Aorta (tissue), 5 donors: ENCODE results near the gene PCDHA8. TPM values are rescaled to one million over a fixed set of nuclear protein-coding genes. Genes with fewer than 3 reads are reported as not detected.
A peak's percentile ranks its signal among the peaks of the same experiment; 100 is the strongest.
"Not testable (repeated sequence)": the region's sequence is repeated elsewhere in the genome, so short reads cannot be mapped to it uniquely, and the experiment has no call there.

Experiments used
- ATAC-seq: fragments of 200-7000 bp; cut with Tn5 transposase; one replicate; pipeline ENCODE4 v1.9.1; 2022; ENCODE audit warnings: moderate library complexity; ENCODE audit not compliant: low FRiP score
- DNase-seq, 2 donors: peaks; one replicate each; pipeline ENCODE4 v3.0.0-alpha.2; 2020
- H3K27ac ChIP-seq, 2 donors: one replicate each; pipeline ENCODE4 v1.5.1; 2013; ENCODE audit warnings: low read length in 2 of 2, mild to moderate bottlenecking in 2 of 2, moderate library complexity in 2 of 2, control low read depth in 1 of 2, inconsistent platforms in 1 of 2, low read depth in 1 of 2
- H3K27me3 ChIP-seq, 2 donors: one replicate each; pipeline ENCODE4 v1.6.1; 2013; ENCODE audit warnings: control low read depth in 1 of 2, low read length in 1 of 2, mild to moderate bottlenecking in 1 of 2, moderate library complexity in 1 of 2; ENCODE audit not compliant: insufficient read depth in 2 of 2, control insufficient read depth in 1 of 2
- H3K36me3 ChIP-seq, 2 donors: one replicate each; pipeline ENCODE4 v1.6.1; 2013; ENCODE audit warnings: control low read depth in 1 of 2, low read length in 1 of 2, mild to moderate bottlenecking in 1 of 2; ENCODE audit not compliant: insufficient read depth in 2 of 2, control insufficient read depth in 1 of 2
- H3K4me1 ChIP-seq, 2 donors: one replicate each; pipeline ENCODE4 v1.6.1; 2013; ENCODE audit warnings: low read length in 2 of 2, control low read depth in 1 of 2, mild to moderate bottlenecking in 1 of 2, moderate library complexity in 1 of 2; ENCODE audit not compliant: insufficient read depth in 2 of 2, control insufficient read depth in 1 of 2
- H3K4me3 ChIP-seq, 2 donors: one replicate each; pipeline ENCODE4 v1.5.1; 2013; ENCODE audit warnings: low read length in 2 of 2, control low read depth in 1 of 2, mild to moderate bottlenecking in 1 of 2
- H3K9me3 ChIP-seq: one replicate; pipeline ENCODE4 v1.6.1; 2013; ENCODE audit warnings: mild to moderate bottlenecking, low read length; ENCODE audit not compliant: control insufficient read depth
- WGBS, 2 donors: extraction: QIAGEN DNeasy Blood & Tissue Kit; methylation state at CpG; one replicate each; pipeline ENCODE4 v1.1.7; 2013; 5-methylcytosine and 5-hydroxymethylcytosine counted together
- intact Hi-C, 2 donors: fragments of 100-400 bp; cut with DNase I; formaldehyde crosslinking; loops; one replicate each; pipeline versions ENCODE4 v1.14.2 to v1.15.0; 2022
- polyA plus RNA-seq, 2 donors: library from polyadenylated mRNA; stranded (reverse); fragments of 200-250 nt; gene quantifications; one replicate each; pipeline ENCODE4 v1.2.3, GENCODE V29; 2013
- total RNA-seq, 2 donors: library from RNA; stranded (reverse); fragmentation: NEBNext Ultra II Directional; extraction: Animal tissue kit (Norgen Biotek cat#: 25700); gene quantifications; one replicate each; pipeline ENCODE4 v1.2.1, GENCODE V29; 2021
- donor health status: healthy with polysubstance abuse.
- donor health status: Bipolar disorder and iron deficiency.
- donor health status: DM: no; HTN: no; CAD: no.
- donor health status: DM: no; HTN: no; CAD: no.
- donor health status: DM: yes; HTN: yes; CAD: no.

PCDHA8 gene
- total and polyA plus RNA-seq, 4 donors, result 0.16 to 0.36 TPM; not detected in 2

- H3K27me3 ChIP-seq, H3K4me1 ChIP-seq, H3K36me3 ChIP-seq, ATAC-seq, H3K4me3 ChIP-seq, intact Hi-C loops, H3K27ac ChIP-seq: not testable (repeated sequence)
- WGBS, 2 donors, result 39 to 42% methylated on average over 48 of the region's 48 CpGs
- DNase-seq, result peak in 1 of 2 donors; percentile 59
- H3K9me3 ChIP-seq, result peaks cover 15% of the 10 kb centered on the region
Observed at GRCh38 chr5:140822969-140823368, 18.0 kb upstream of the PCDHA8 start.

- H3K9me3 ChIP-seq, result peaks cover 19% of the 10 kb centered on the region
- H3K4me1 ChIP-seq, result no peaks in the 10 kb centered on the region
- H3K36me3 ChIP-seq, result no peaks in the 10 kb centered on the region
- H3K27me3 ChIP-seq, result no peaks in the 10 kb centered on the region
- H3K27ac ChIP-seq, result no peak overlapping the region
- H3K4me3 ChIP-seq, result no peak overlapping the region
- DNase-seq (no peak), ATAC-seq (no peak)
- intact Hi-C loops, result no loop called here
- WGBS, 2 donors, result 45 to 47% methylated on average over 32 to 38 of the region's 38 CpGs
Observed at GRCh38 chr5:140823475-140823874, 17.5 kb upstream of the PCDHA8 start.

- Histone ChIP-seq H3K27me3 (no peaks in the 10 kb centered on the region), H3K4me1 (no peaks in the 10 kb centered on the region), H3K27ac (no peak within 1 kb of the TSS), H3K4me3 (peak within 1 kb of the TSS in 1 of 2 donors; percentile 22), H3K9me3 (peaks cover 27% of the 10 kb centered on the region), H3K36me3 (no peaks in the 10 kb centered on the region)
- 10 to 17% methylated on average over 27 of the region's 27 CpGs for WGBS, 2 donors
- intact Hi-C loops, result no loop called here
- ATAC-seq, result no peak
- DNase-seq, result no peak
Observed at GRCh38 chr5:140827704-140828361, 13.2 kb upstream of the PCDHA8 start, which contains the start of gene PCDHA6. TSS of gene PCDHA6 (plus strand) at chr5:140827960. CDS start at chr5:140828092, 132 bp downstream.

- peaks cover 24% of the 10 kb centered on the region for H3K9me3 ChIP-seq
- intact Hi-C loops, result no loop called here
- 9 to 15% methylated on average over 18 of the region's 18 CpGs for WGBS, 2 donors
- no peaks in the 10 kb centered on the region for H3K27me3 ChIP-seq
- ATAC-seq, result no peak
- DNase-seq, result no peak
- no peak overlapping the region for H3K27ac ChIP-seq
- no peak overlapping the region for H3K4me3 ChIP-seq
- H3K36me3 ChIP-seq, result no peaks in the 10 kb centered on the region
- no peaks in the 10 kb centered on the region for H3K4me1 ChIP-seq
Observed at GRCh38 chr5:140828362-140828737, 12.6 kb upstream of the PCDHA8 start.

GRCh38 chr5:140829511-140830501 is 11.2 kb upstream of the PCDHA8 start:
- H3K27me3 ChIP-seq, H3K4me1 ChIP-seq, ATAC-seq, DNase-seq, H3K36me3 ChIP-seq, H3K27ac ChIP-seq, intact Hi-C loops, H3K4me3 ChIP-seq: not testable (repeated sequence)
- 31 to 34% methylated on average over 88 to 106 of the region's 106 CpGs for WGBS, 2 donors
- peaks cover 20% of the 10 kb centered on the region for H3K9me3 ChIP-seq

GRCh38 chr5:140833993-140834392 is 7.0 kb upstream of the PCDHA8 start, which contains the start of gene PCDHA7:
TSS of gene PCDHA7 (plus strand) at chr5:140834269. CDS start at chr5:140834384, 115 bp downstream.
- intact Hi-C loops, result no loop called here
- DNase-seq, result no peak
- Histone ChIP-seq H3K27me3 (no peaks in the 10 kb centered on the region), H3K36me3 (no peaks in the 10 kb centered on the region), H3K27ac (no peak within 1 kb of the TSS), H3K9me3 (peaks cover 24% of the 10 kb centered on the region), H3K4me3 (no peak within 1 kb of the TSS), H3K4me1 (no peaks in the 10 kb centered on the region)
- 7 to 10% methylated on average over 8 of the region's 8 CpGs for WGBS, 2 donors
- ATAC-seq, result no peak

GRCh38 chr5:140834439-140835008 is 6.5 kb upstream of the PCDHA8 start:
- DNase-seq, H3K27ac ChIP-seq, H3K36me3 ChIP-seq, H3K4me1 ChIP-seq, intact Hi-C loops, ATAC-seq, H3K27me3 ChIP-seq, H3K4me3 ChIP-seq: not testable (repeated sequence)
- WGBS, 2 donors, result 12 to 16% methylated on average over 26 to 27 of the region's 38 CpGs
- peaks cover 21% of the 10 kb centered on the region for H3K9me3 ChIP-seq

GRCh38 chr5:140835622-140836510 is 5.1 kb upstream of the PCDHA8 start:
- Histone ChIP-seq H3K4me3 (no peak overlapping the region), H3K4me1 (no peaks in the 10 kb centered on the region), H3K27ac (no peak overlapping the region), H3K36me3 (no peaks in the 10 kb centered on the region), H3K9me3 (peaks cover 14% of the 10 kb centered on the region), H3K27me3 (no peaks in the 10 kb centered on the region)
- intact Hi-C loops, result no loop called here
- 33 to 36% methylated on average over 100 to 103 of the region's 103 CpGs for WGBS, 2 donors
- peak in 1 of 2 donors; percentile 71 for DNase-seq
- ATAC-seq, result no peak
